ENCODE data around the gene KRTAP5-3.
A peak's percentile ranks its signal among the peaks of the same experiment; 100 is the strongest.
"Not testable (repeated sequence)": the region's sequence is repeated elsewhere in the genome, so short reads cannot be mapped to it uniquely, and the experiment has no call there.

KRTAP5-3 gene

DNA sequence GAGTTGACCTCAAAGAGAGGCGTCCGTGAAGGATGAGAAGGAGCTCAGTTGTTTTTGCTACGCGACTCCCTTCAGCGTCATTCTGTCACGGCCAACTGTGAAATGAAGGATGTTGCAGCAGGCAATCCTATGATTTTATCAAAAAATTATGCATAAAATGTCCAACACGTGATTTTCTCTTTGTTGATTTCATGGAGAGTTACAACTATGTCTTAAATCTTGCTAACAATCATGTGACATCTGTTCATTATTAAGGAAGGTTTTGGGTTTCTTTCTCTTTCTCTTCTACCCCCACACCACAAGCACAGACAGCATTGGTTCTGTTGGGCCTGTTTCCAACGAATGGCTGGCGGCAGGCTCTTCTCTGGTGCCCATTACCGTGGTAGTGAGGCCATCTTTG is 10.0 kb upstream of the KRTAP5-3 start:
- DNase-seq (ENCODE audit: low spot score) = no peak

DNA sequence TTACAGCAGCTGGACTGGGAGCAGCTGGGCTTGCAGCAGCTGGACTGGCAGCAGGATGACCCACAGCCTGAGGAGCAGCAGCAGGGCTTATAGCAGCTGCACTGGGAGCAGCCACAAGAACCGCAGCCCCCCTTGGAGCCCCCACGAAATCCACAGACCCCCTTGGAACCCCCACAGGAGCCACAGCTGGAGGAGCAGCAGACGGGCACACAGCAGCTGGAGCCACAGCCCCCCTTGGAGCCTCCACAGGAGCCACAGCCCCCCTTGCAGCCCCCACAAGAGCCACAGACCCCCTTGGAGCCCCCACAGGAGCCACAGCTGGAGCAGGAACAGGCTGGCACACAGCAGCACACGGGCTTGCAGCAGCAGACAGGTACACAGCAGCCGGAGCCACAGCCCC is 362 bp downstream of the KRTAP5-3 start:
- DNase-seq (ENCODE audit: low spot score) = not testable (repeated sequence)

DNA sequence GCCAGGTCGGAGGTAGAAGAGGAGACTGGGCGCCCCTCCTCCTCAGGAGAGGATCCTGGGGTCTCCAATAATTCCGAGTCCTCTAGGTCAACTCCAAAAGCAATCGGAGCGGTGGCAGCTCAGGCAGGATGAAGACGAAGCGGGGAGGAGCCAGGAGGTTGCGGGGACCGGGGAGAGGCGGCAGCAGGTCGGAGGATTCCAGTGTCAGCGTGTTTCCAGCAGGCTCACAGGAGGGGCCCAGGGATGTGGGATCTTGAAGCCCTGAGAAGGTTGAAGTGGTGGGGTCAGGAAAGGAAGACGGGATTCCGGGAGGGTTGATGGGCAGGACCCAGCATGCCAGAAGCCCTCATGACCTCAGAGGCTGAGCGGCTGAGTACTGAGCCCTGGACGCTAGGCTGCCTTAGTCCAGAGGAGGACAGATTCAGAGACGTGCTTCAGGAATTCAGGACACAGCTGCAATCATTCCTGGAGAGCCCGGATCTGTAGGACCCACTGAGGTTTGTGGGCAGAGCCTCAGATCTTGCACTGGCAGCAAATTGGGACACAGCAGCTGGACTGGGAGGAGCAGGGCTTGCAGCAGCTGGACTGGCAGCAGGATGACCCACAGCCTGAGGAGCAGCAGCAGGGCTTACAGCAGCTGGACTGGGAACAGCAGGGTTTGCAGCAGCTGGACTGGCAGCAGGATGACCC is 962 bp downstream of the KRTAP5-3 start:
- DNase-seq (ENCODE audit: low spot score) = not testable (repeated sequence)

DNA sequence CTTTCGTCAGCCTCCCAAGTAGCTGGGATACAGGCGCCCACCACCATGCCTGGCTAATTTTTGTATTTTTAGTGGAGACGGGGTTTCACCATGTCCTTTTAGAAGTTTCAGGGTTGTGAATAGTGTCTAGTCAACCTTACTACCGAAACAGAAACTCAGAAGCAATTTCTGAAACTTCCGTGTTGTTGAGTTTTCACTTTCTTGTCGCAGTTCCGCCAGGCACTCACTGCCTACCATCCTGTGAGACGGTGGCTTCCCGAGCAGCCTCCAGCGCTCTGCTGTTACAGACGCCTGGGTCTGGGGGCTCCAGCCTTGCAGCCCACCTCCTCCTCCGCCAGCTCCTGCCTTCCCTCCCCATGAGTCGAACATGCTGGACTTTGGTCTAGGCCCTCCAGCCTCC is 2.3 kb downstream of the KRTAP5-3 start:
- DNase-seq (ENCODE audit: low spot score) = peak; percentile 69

DNA sequence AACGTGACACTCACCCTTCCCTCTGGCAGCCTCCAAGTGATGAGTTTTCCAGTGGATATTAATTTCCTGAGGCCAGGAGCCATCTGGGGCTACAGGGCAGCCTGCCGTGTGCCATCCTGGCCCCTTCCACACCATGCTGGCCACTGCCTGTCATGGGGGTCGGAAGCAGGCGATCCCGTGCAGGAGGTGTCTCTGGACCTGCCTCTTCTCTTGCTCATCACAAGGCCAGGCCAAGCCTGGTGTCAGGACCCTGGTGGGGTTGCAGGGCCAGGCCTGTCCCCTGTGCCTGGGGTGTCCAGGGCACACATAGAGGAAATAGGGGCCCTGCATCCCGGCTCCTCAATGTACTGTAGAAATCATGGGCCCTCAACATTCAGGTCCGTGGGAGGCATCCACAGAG is 3.6 kb downstream of the KRTAP5-3 start:
- no peak for DNase-seq (ENCODE audit: low spot score)

DNA sequence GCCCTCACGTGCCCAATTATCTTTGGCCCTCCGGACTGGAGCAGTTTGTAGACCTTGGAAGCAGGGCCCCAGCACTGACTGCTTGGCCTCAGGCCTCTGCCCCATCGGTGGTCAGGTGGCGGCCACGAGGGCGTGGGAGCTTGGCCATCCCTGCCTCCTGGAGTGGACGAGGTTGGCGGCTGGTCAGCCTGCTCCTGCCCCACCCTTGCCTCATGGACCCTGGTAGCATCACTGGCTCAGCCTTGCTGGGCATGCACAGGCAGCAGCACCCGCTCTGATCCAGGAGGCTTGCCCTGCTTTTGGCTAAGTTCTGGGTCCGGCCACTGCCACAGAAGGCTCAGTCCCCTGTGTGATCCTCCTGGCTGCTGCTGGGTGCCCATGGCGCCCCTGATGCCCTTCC is 4.1 kb downstream of the KRTAP5-3 start:
- DNase-seq (ENCODE audit: low spot score) = no peak

DNA sequence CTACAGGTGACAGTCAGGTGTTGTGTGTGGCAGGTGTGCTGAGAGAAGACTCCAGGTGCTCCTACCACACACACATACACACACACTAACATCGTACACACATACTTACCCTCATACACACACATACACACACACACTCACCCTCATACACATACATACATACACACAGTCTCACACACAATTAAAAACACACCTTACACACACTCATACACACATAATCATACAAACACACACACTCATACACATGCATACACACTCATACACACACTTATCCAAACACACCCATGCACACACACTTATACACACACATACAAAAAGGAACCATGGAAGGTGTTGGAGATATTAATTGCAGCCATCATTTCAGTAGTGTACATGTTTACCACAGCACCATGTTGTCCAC is 4.6 kb downstream of the KRTAP5-3 start:
- no peak for DNase-seq (ENCODE audit: low spot score)

DNA sequence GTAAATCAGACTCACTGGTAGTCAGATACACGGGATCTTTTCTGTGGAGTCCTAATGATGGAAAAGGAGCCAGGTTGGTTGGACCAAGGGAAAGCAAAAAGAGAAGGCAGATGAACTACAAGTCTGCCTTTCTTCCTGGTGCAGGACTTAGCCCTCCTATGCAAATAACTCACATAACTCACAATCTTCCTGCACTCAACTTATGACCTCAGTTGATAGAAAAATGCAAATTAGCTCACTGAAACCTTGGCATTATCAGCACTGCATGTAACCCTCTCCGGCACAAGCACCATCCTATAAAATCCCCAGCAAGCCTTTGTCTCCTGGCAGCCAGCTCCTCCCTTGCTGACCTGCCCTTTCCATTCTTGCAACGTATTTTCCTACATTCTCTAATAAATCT is 6.6 kb downstream of the KRTAP5-3 start:
- not testable (repeated sequence) for DNase-seq (ENCODE audit: low spot score)

DNA sequence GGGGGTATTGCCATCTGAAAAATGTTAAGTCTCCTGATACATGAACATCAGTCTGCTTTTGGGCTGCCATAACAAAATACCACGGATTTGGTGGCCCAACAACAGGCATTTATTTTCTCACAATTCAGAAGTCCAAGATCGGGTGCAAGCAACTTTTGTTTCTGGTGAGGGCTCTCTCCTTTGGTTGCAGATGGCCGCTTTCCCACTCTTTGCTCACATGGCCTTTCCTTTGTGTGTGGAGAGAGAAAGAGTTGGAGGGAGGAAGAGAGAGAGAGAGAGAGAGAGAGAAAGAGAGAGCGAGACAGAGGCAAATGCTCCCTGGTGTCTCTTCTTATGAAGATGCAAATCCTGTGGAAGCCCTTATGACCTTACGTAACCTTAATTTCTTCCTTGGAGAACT is 7.6 kb downstream of the KRTAP5-3 start:
- no peak for DNase-seq (ENCODE audit: low spot score)

DNA sequence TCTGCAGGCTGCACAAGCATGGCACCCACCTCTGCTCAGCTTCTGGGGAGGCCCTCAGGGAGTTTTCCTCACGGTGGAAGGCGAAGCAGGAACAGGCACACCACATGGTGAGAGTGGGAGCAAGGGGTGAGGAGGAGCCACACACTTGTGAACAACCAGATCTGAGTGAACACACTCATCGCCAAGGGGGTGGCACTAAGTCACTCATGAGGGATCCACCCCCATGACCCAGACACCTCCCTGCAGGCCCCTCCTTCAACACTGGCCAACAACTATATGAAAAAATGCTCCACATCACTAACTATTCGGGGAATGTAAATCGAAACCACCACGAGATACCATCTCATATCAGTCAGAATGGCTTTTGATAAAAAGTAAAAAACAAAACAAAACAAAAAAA is 9.4 kb downstream of the KRTAP5-3 start:
- DNase-seq (ENCODE audit: low spot score) = no peak

DNA sequence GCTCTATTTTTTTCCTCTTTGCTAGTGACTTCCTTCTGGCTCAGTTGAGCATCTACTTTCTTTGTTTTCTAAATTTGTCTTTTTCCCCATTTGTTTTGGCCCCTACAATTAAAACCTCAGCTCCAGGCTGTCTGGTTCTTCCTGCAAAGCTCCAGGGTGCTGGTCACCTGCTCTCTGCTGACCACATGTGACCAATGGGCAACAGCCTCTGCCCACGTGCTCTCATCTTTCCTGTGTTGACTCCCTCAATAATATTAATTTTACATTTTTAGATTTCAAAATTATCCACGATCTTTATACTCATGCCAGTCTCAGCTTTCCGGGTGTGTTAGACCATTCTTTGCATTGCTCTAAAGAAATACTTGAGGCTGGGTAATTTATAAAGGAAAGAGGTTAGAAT is 9.9 kb downstream of the KRTAP5-3 start:
- not testable (repeated sequence) for DNase-seq (ENCODE audit: low spot score)

DNA sequence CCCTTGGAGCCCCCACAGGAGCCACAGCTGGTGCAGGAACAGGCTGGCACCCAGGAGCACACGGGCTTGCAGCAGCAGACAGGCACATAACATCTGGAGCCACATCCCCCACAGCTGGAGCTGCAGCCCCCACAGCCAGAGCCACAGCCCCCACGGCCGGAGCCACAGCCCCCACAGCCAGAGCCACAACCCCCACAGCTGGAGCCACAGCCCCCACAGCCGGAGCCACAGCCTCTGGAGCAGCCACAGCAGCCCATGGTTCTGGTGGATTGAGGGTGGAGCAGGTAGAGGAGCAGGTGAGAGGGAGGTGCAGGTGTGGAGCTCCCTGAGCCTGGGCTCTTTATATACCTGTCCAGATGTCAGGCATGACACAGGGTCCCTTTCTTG is 10.3 kb downstream of the KRTAP5-3 start, which contains the start of gene KRTAP5-2:
TSS of gene KRTAP5-2 (minus strand) at position 301 of the 387 bp plus-strand sequence. CDS start at position 257, 44 bp downstream.
- no peak for DNase-seq (ENCODE audit: low spot score)

DNA sequence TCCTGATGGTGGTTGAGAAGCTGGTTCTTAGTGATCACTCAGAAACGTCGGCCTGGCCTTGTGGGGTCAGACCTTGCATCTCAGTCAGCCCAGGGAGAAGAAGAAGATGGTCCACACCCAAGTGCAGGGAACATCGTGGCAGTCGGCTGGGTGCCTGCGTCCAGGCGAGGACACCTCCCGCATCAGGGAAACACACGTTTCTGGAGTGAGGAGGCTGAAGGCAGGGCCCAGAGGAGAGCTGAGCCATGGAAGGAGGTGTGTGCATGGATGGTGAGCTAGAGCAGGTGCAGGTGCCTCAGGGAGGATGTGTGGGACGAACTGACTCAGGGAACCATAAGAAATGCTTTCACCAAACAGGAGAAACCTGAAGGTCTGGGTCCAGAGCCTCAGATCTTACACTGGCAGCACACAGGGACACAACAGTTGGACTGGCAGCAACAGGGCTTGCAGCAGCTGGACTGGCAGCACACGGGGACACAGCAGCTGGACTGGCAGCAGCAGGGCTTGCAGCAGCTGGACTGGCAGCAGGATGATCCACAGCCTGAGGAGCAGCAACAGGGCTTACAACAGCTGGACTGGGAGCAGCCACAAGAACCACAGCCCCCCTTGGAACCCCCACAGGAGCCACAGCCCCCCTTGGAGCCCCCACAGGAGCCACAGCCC is 10.8 kb downstream of the KRTAP5-3 start:
- no peak for DNase-seq (ENCODE audit: low spot score)

DNA sequence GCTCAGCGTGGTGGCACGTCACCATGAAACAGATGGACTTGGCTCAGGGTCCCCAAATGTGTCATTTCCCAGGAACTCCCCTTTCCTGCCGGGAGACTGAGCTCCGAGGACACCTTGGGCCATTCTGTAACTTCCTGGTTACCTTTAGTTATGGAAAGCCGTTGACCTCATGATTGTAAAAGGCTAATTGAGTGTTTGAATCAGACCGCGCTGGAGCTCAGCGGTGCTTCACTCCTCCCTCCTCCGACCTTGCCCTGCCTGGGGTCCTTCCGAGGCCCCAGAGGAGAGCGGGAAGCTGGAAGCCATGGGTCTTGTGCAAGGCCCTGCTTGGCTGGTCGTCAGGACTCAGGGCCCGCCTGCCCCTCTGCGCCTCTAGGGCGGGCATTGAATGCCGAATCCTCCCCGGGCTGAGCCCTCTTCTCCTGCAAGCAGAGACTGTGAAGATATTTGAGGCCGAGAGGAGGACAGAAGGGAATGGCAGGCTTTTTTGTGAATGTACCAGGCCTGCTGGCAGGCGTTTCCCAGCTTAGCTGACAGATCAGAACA is 11.6 kb downstream of the KRTAP5-3 start:
- DNase-seq (ENCODE audit: low spot score) = not testable (repeated sequence)

DNA sequence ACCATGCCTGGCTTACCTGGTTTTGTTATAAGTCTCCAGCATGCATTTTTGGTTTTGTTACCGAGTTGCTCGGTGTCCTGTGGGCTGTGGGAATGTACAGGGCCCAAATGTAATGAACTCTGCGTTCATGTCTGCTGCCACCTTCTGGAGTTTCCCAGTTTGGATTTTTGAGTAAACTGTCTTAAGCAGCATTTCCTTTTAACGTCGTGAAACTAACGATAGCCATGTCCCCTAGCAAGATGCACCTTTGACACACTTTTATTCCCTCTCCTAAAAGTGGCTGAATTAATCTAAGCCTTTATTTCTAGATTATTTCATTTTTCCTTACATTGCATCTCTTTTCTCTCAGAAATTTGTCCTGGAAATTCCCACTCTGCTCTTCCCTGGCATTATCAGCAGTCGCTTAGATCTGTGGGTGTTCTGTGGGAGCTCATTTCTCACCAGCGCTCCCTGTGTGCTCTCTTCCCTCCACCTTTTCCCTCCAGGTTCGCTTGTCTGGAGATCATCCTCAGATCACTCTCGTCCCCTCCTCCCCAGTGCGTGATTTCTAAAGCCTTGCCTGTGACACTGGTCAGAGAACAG is 12.2 kb downstream of the KRTAP5-3 start:
- not testable (repeated sequence) for DNase-seq (ENCODE audit: low spot score)

DNA sequence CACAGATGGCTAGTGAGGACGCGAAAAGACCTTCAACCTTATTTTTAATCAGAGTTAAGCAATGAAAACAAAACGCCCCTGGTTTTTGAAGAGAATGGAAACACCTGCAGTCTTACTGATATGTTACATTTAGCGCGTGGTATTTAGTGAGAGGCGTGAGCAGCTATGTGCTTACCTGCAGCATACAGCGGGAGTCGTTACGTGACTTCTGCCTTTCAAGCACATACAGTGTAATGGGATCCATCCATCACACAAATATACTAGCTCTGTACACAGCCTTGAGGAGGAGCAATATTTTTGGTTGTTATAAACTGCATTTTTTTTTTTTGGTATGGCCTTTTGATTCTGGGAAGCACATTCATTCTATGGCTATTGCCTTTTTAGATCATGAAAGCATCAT is 15.6 kb downstream of the KRTAP5-3 start:
- no peak for DNase-seq (ENCODE audit: low spot score)

DNA sequence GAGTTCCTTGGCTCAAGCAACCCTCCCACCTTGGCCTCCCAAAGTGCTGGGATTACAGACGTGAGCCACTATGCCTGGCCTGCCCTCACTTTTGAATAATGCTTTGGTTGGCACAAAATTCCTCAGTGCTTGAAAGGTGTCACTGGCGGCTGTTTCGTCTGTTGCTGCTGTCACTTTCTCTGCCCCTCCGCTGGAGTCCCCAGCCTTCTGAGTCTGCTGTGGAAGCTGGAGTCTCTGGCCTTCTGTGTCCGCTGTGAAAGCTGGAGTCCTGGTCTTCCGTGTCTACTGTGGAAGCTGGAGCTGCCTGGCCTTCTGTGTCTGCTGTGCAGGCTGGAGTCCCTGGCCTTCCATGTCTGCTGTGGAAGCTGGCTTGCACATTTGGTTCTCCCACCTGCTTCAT is 18.3 kb downstream of the KRTAP5-3 start:
- no peak for DNase-seq (ENCODE audit: low spot score)

DNA sequence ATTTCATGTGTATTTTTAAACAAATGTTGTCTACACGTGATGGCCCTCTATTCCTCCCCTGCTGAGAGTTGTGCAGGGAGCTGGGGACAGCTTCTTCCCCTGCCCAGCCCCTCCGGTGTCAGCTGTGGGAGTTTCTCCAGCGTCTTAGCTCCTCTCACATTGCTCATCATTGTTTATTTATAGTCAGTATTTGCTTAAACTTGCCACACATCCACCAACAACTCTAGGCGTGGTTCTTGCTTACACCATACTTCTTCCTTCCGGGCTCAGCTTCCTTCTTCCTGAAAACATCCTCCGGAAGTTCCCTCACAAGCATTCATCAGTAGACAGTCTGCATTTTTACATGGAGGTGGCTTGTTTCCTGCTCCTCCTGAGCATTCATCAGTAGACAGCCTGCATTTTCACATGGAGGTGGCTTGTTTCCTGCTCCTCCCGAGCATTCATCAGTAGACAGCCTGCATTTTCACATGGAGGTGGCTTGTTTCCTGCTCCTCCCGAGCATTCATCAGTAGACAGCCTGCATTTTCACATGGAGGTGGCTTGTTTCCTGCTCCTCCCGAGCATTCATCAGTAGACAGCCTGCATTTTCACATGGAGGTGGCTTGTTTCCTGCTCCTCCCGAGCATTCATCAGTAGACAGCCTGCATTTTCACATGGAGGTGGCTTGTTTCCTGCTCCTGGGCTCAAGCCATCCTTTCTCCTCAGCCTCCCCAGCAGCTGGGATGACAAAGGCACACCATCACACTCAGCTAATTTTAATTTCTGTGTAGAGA is 18.9 kb downstream of the KRTAP5-3 start:
- DNase-seq (ENCODE audit: low spot score) = not testable (repeated sequence)

DNA sequence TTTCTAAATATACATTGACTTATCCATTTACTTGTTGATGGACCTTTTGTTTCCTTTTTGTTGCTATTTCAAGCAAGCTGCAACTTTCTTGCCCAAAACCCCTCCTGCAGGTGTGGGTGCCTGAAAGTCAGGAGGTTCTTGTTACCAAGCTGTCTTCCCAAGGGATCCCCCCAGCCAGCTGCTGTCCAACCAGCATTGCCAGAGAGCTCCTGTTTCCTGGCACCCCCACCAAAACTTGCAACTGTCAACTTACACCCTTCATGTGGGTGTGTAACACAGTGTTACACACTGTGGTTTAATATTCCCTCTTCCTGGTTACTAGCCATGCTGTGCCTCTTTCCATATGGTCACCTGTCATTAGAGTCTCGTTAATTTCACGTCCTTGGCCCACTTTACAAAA is 21.6 kb downstream of the KRTAP5-3 start:
- DNase-seq (ENCODE audit: low spot score) = no peak

DNA sequence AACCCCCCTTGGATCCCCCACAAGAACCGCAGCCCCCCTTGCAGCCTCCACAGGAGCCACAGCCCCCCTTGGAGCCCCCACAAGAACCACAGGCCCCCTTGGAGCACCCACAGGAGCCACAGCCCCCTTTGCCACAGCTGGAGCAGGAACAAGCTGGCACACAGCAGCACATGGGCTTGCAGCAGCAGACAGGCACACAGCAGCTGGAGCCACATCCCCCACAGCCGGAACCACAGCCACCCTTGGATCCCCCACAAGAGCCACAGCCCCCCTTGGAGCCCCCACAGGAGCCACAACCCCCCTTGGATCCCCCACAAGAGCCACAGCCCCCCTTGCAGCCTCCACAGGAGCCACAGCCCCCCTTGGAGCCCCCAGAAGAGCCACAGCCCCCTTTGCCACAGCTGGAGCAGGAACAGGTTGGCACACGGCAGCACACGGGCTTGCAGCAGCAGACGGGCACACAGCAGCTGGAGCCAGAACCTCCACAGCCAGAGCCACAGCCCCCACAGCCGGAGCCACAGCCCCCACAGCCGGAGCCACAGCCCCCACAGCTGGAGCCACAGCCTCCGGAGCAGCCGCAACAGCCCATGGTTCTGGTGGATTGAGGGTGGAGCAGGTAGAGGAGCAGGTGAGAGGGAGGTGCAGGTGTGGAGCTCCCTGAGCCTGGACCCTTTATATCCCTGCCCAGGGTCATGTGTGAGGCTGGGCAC is 23.4 kb downstream of the KRTAP5-3 start, which contains the start of gene KRTAP5-1:
TSS of gene KRTAP5-1 (minus strand) at position 623 of the 710 bp plus-strand sequence. CDS start at position 589, 34 bp downstream.
- not testable (repeated sequence) for DNase-seq (ENCODE audit: low spot score)

DNA sequence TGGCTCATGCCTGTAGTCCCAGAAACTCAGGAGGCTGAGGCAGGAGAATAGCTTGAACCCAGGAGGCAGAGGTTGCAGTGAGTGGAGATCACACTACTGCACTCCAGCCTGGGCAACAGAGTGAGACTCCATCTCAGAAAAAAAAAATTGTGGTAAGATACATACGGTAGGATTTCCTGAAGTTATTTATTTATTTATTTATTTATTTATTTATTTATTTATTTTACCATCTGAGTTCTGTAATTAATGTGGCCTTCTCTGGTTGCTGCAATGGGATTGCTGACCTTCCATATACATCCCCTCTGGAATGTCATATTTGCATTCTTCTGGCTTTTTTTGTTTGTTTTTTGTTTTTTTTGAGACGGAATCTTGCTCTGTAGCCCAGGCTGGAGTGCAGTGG is 25.4 kb downstream of the KRTAP5-3 start:
- not testable (repeated sequence) for DNase-seq (ENCODE audit: low spot score)
